Body of pancreas (tissue), 4 donors: ENCODE measurements around the gene HEATR5B.

Experiments used
- CTCF ChIP-seq, 7 experiments: fragments of 450-650 bp in 4 of 7; fragments of 200-600 bp in 3 of 7; sonication (generic) in 3 of 7; IDR thresholded peaks; one replicate each; pipeline ENCODE4 v1.5.1; 2016 to 2019; ENCODE audit warnings: antibody characterized with exemption in 7 of 7
- POLR2A ChIP-seq, 3 donors: fragments of 450-650 bp; IDR thresholded peaks; one replicate each; pipeline ENCODE4 v1.6.1; 2016; ENCODE audit warnings: antibody characterized with exemption in 3 of 3, mild to moderate bottlenecking in 2 of 3

- TF ChIP-seq CTCF (IDR thresholded peaks at IDR 0.05) (no peak), POLR2A (IDR thresholded peaks at IDR 0.05) (no peak)
Observed at GRCh38 chr2:37109523-37109922, 25.4 kb upstream of the HEATR5B start.
